Measurements from ENCODE around the gene SMURF2. TPM values are rescaled to one million over a fixed set of nuclear protein-coding genes. Genes with fewer than 3 reads are reported as not detected.
A peak's percentile ranks its signal among the peaks of the same experiment; 100 is the strongest.

Gene SMURF2
- total RNA-seq, 1 experiment from 2014 or later, result 57.6 TPM

GRCh38 chr17:64499805-64500486, 162.2 kb downstream of the SMURF2 start:
- H3K4me2 ChIP-seq, result peak overlapping the region; percentile 98; the same call in 1 of the 2 replicates
- no peaks in the 10 kb centered on the region for H3K9me3 ChIP-seq (ENCODE audit: insufficient read depth, low read depth)
- BruUV-seq (replicated peaks), result no TSS peak
- peaks cover 72% of the 10 kb centered on the region for H3K79me2 ChIP-seq (ENCODE audit: low read depth)
- no peaks in the 10 kb centered on the region for H3K9me2 ChIP-seq (ENCODE audit: insufficient read depth)
- ChIA-PET CTCF (no interaction called here), POLR2A (ENCODE audit: unreplicated experiment) (interaction anchor here (0.6 kb wide), 1 partner anchor 49 kb away, joined by 3 read pairs; no protein-coding TSS in a partner anchor)
- no peak for TF ChIP-seq EZH2 (IDR thresholded peaks at IDR 0.05; ENCODE audit: low read depth)
- TF ChIP-seq, protein P1, sequence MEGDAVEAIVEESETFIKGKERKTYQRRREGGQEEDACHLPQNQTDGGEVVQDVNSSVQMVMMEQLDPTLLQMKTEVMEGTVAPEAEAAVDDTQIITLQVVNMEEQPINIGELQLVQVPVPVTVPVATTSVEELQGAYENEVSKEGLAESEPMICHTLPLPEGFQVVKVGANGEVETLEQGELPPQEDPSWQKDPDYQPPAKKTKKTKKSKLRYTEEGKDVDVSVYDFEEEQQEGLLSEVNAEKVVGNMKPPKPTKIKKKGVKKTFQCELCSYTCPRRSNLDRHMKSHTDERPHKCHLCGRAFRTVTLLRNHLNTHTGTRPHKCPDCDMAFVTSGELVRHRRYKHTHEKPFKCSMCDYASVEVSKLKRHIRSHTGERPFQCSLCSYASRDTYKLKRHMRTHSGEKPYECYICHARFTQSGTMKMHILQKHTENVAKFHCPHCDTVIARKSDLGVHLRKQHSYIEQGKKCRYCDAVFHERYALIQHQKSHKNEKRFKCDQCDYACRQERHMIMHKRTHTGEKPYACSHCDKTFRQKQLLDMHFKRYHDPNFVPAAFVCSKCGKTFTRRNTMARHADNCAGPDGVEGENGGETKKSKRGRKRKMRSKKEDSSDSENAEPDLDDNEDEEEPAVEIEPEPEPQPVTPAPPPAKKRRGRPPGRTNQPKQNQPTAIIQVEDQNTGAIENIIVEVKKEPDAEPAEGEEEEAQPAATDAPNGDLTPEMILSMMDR (conservative IDR thresholded peaks at IDR 0.05), result no peak
- H2AFZ ChIP-seq, result no peak overlapping the region
- peaks cover 89% of the 10 kb centered on the region for H3F3A ChIP-seq (ENCODE audit: insufficient read depth, low read depth)
- intact Hi-C loops (cut with micrococcal nuclease; ENCODE audit: unreplicated experiment), result loop anchor here (5.0 kb wide), 1 partner anchor 173 kb away; no protein-coding TSS in a partner anchor
- no peak overlapping the region for H3K4me3 ChIP-seq
- no peak for DNase-seq
- peaks cover 77% of the 10 kb centered on the region for H4K20me1 ChIP-seq (ENCODE audit: insufficient read depth)
- H3K4me1 ChIP-seq (replicated peaks; ENCODE audit: insufficient read depth), result peaks cover 59% of the 10 kb centered on the region
- H3K36me3 ChIP-seq (ENCODE audit: low read depth), result peaks cover 62% of the 10 kb centered on the region
- H3K27me3 ChIP-seq (ENCODE audit: insufficient read depth, low read depth), result no peaks in the 10 kb centered on the region
- H3K27ac ChIP-seq, result peak overlapping the region; percentile 90; the same call in 1 of the 2 replicates

- intact Hi-C loops (cut with micrococcal nuclease; ENCODE audit: unreplicated experiment), result loop anchor here (5.0 kb wide), 1 partner anchor 171 kb away; no protein-coding TSS in a partner anchor
These were observed 163.6 kb downstream of the SMURF2 start for GRCh38 chr17:64498308-64499203.

More at GRCh38 chr17:64498308-64499203, 163.6 kb downstream of the SMURF2 start:
- Histone ChIP-seq H3K4me1 (replicated peaks; ENCODE audit: insufficient read depth) (peaks cover 60% of the 10 kb centered on the region), H3K27ac (peak overlapping the region; percentile 90), H3K36me3 (ENCODE audit: low read depth) (peaks cover 54% of the 10 kb centered on the region), H3K4me3 (peak overlapping the region; percentile 83; the same call in 1 of the 2 replicates), H4K20me1 (ENCODE audit: insufficient read depth) (peaks cover 63% of the 10 kb centered on the region), H3F3A (ENCODE audit: insufficient read depth, low read depth) (peaks cover 75% of the 10 kb centered on the region), H3K27me3 (ENCODE audit: insufficient read depth, low read depth) (no peaks in the 10 kb centered on the region), H3K4me2 (peak overlapping the region; percentile 98), H3K79me2 (ENCODE audit: low read depth) (peaks cover 70% of the 10 kb centered on the region), H2AFZ (no peak overlapping the region), H3K9me2 (ENCODE audit: insufficient read depth) (no peaks in the 10 kb centered on the region), H3K9me3 (ENCODE audit: insufficient read depth, low read depth) (no peaks in the 10 kb centered on the region)
- CTCF ChIA-PET, result interaction anchor here (0.6 to 0.7 kb wide), 2 partner anchors 244 to 561 kb away, joined by 4 to 16 read pairs; no protein-coding TSS in a partner anchor
- TF ChIP-seq, protein P1 (conservative IDR thresholded peaks at IDR 0.05), result no peak
- no peak for TF ChIP-seq EZH2 (IDR thresholded peaks at IDR 0.05; ENCODE audit: low read depth)
- no TSS peak for BruUV-seq (replicated peaks)
- POLR2A ChIA-PET (ENCODE audit: unreplicated experiment), result interaction anchor here (0.5 to 0.7 kb wide), 4 partner anchors 8 to 249 kb away, joined by 3 to 10 read pairs (median 4); partner anchors contain the start of gene CEP95
- DNase-seq, result no peak

All from PC-9 (cell line).